CD4-positive, alpha-beta T cell treated with Interleukin-1 beta for 1 hour (primary cell): ENCODE measurements around the gene PDZD2.
"Not testable (repeated sequence)": the region's sequence is repeated elsewhere in the genome, so short reads cannot be mapped to it uniquely, and the experiment has no call there.

Experiments used
- DNase-seq, 2 donors: peaks; one replicate each; pipeline ENCODE4 v3.0.0-alpha.2; 2020 to 2022

The PDZD2 gene

GRCh38 chr5:32118922-32119321, 480.0 kb downstream of the PDZD2 start:
- not testable (repeated sequence) for DNase-seq

- no peak for DNase-seq
These were observed 484.3 kb downstream of the PDZD2 start for GRCh38 chr5:32123058-32123805.

- no peak for DNase-seq
These were observed 485.2 kb downstream of the PDZD2 start for GRCh38 chr5:32123889-32124676.

DNA sequence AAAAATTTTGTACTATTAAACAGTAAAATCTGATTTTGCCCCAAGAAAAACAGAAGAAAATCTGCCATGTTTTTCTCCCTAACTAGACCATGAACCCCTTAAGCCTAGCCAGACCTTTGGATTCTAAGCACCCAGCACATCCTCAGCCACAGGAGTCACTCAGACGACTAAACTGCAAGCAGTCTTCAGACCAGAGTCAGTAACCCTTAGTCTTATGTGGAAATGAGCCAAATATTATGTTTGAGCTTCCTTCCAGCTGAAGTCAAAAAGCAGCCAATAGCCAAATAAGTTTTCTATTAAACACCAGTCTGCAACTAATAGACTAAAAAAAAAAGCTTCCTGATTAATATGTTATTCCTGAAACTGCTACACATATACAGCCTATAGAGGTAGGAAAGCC, 487.8 kb downstream of the PDZD2 start:
- no peak for DNase-seq

- no peak for DNase-seq
These were observed 488.8 kb downstream of the PDZD2 start for GRCh38 chr5:32127711-32128110.

DNA sequence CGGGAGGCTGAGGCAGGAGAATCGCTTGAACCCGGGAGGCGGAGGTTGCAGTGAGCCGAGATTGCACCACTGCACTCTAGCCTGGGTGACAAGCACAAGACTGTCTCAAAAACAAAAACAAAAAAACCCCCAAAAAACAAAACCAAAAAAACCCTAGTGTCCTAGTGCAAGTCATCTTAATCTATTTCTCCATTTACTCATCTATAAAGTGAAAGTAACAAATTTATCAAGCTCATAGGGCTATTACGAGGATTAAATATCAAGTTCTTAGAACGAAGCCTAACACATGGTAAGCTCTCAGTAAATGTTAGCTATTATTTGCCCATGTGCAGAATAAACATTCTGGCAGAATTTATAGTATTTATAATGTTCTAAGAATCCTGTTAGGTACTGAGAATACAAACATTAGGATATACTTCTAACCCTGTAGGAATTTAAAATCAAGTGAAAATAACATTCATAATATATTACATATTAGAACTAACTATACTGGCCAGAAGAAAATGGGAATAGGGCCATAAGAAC, 490.2 kb downstream of the PDZD2 start:
- no peak for DNase-seq

- no peak for DNase-seq
These were observed 491.9 kb downstream of the PDZD2 start for GRCh38 chr5:32130865-32131264.

- no peak for DNase-seq
These were observed 492.7 kb downstream of the PDZD2 start for GRCh38 chr5:32131604-32132003.

DNA sequence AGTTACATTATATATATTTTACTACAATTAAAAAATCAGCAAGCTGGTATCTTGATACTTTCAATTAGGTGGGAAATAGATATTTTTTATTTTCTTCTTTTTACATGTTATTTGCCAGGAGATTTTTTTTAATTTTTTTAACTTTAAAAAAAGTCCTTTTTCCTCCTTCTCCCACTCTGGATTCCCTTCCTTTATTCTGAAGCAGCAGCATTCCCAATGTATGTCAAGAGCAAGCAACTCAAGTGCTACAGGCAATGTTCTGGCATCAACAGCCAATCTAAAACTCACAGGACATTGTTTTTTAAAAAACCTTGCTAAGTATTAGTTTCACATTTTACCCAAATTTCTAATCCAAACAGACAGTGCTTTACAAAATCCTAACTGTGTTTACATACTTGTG, 493.8 kb downstream of the PDZD2 start:
- no peak for DNase-seq

GRCh38 chr5:32135086-32135485, 496.2 kb downstream of the PDZD2 start:
- no peak for DNase-seq

DNA sequence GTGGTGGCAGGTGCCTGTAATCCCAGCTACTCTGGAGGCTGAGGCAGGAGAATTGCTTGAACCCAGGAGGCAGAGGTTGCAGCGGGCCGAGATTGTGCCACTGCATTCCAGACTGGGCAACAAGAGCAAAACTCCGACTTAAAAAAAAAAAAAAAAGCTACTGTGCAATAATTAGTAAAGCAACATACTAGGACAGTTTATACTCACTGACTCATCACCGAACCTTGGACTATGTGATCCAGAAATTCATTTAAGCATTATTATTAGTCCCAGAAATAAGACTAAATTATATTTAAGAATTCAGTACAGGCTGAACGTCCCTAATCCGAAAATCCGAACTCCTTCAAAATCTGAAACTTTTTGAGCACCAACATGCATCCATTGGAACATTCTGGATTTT, 497.4 kb downstream of the PDZD2 start:
- no peak for DNase-seq

GRCh38 chr5:32138839-32139493, 500.0 kb downstream of the PDZD2 start:
- DNase-seq, result peak in 1 of 2 donors; percentile 8

- DNase-seq, result no peak
These were observed 504.9 kb downstream of the PDZD2 start for GRCh38 chr5:32143617-32144377.

- no peak for DNase-seq
These were observed 505.7 kb downstream of the PDZD2 start for GRCh38 chr5:32144378-32145207.

GRCh38 chr5:32145378-32145777, 506.4 kb downstream of the PDZD2 start:
- no peak for DNase-seq

GRCh38 chr5:32147236-32147635, 508.3 kb downstream of the PDZD2 start:
- DNase-seq, result no peak

GRCh38 chr5:32147959-32148358, 509.0 kb downstream of the PDZD2 start:
- DNase-seq, result no peak

DNA sequence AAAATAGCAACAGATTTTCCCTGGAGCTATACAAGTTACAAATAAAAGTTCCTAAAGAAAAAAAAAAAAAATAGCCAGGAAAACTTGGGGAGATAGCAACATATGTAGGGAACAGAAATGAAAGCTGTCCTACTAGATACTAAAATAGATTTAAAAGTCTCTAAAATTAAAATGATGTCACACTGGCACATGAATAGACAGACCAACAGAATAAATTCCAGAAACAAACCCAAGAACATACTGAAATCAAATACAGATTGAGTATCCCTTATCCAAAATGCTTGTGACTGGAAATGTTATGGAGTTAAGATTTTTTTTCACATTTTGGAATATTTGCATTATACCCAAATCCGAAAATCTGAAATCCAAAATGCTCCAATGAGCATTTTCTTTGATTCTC, 511.4 kb downstream of the PDZD2 start:
- no peak for DNase-seq

DNA sequence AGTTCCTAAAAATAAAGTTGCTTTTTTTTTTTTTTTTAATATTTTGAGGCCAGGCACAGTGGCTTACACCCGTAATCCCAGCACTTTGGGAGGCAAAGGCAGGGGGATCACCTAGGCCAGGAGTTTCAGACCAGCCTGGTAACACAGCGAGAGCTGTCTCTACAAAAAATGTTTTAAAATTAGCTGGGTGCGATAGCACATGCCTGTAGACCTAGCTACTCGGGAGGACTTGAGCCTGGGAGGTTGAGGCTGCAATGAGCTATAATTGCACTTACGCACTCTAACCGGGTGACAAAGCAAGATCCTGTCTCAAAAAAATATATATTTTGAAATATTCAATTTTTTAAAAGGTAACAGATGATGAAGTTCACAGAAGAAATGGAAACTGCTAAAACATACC, 512.3 kb downstream of the PDZD2 start:
- no peak for DNase-seq

GRCh38 chr5:32153723-32154122, 514.8 kb downstream of the PDZD2 start:
- no peak for DNase-seq

DNA sequence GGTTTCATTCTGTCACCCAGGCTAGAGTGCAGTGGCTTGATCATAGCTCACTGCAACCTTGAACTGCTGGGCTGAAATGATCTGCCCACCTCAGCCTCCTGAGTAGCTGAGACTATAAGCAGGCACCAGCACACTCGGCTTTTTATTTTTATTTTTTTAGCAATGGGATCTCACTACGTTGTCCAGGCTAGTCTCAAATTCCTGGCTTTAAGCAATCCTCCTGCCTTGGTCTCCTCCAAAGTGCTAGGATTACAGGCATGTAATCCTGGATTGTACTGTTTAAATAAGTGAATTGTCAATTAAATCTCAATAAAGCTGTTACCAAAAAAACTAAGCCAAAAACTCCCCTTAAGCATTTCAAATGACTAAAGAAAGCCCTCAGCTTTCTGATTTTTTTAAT, 516.3 kb downstream of the PDZD2 start:
- DNase-seq, result no peak

DNA sequence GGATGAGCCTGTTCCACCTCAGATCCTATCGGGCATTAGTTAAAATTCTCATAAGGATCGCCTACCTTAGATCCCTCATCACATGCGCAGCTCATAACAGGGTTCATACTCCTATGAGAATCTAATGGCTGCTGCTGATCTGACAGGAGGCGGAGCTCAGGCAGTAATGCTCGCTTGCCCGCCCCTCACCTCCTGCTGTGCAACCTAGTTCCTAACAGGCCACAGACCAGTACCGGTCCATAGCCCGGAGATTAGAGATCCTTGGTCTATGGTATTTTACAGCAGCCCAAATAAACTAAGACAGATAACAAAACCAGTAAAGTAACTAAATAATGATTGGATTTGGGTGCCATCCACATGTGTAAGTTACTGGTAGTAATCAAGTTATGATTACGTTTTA, 517.7 kb downstream of the PDZD2 start:
- DNase-seq, result no peak
